SK-N-SH (cell line): ENCODE data around the gene PER3. TPM values are rescaled to one million over a fixed set of nuclear protein-coding genes. Genes with fewer than 3 reads are reported as not detected.

Experiments used
- CTCF ChIA-PET: fragments of 300-600, 350-600 bp; formaldehyde crosslinking; extraction: SDS; loops from one replicate; lab custom pipeline; 2021; lab: Yijun Ruan, JAX
- POLR2A ChIA-PET: fragments of 350-600 bp; sonication (Branson Sonifier 250); formaldehyde crosslinking; extraction: SDS; loops from one replicate; lab custom pipeline; 2020; ENCODE audit warnings: antibody characterized with exemption, inconsistent platforms; lab: Yijun Ruan, JAX
- DNase-seq: peaks from one replicate; pipeline ENCODE4 v3.0.0; 2012
- H2AFZ ChIP-seq: fragments of 200-600 bp; sonication (generic); 2 replicates; pipeline ENCODE4 v1.8.1; 2016; ENCODE audit warnings: antibody characterized with exemption, mild to moderate bottlenecking, low read depth
- H3F3A ChIP-seq: fragments of 200-600 bp; sonication (generic); replicated peaks from 2 replicates; pipeline ENCODE3; 2016; ENCODE audit warnings: antibody characterized with exemption, mild to moderate bottlenecking; ENCODE audit not compliant: insufficient read depth
- H3K27ac ChIP-seq, 2 experiments: fragments of 200-500 bp in 1 of 2; fragments of 200-600 bp in 1 of 2; sonication (Bioruptor generic) in 1 of 2; sonication (generic), shearing (Covaris generic) in 1 of 2; 2 replicates each; pipeline versions ENCODE4 v1.5.1 to v1.6.1; 2014 to 2016; ENCODE audit warnings: low read depth in 2 of 2, inconsistent platforms in 1 of 2, low read length in 1 of 2, mild to moderate bottlenecking in 1 of 2, mixed read lengths in 1 of 2
- H3K27me3 ChIP-seq: fragments of 200-600 bp; sonication (generic), shearing (Covaris generic); 2 replicates; pipeline ENCODE4 v1.6.1; 2016; ENCODE audit warnings: mixed run types; ENCODE audit not compliant: insufficient read depth
- H3K36me3 ChIP-seq, 2 experiments: fragments of 200-500 bp in 1 of 2; fragments of 200-600 bp in 1 of 2; sonication (Bioruptor generic) in 1 of 2; sonication (generic) in 1 of 2; replicated peaks in 1 of 2; 2 replicates each; pipeline versions ENCODE3 to v1.5.1; 2014 to 2016; ENCODE audit warnings: low read length in 1 of 2, mild to moderate bottlenecking in 1 of 2; ENCODE audit not compliant: insufficient read depth in 2 of 2, control insufficient read depth in 1 of 2
- H3K4me1 ChIP-seq, 2 experiments: fragments of 200-500 bp in 1 of 2; fragments of 200-600 bp in 1 of 2; sonication (Bioruptor generic) in 1 of 2; sonication (generic), shearing (Covaris generic) in 1 of 2; 2 replicates each; pipeline versions ENCODE4 v1.5.1 to v1.6.1; 2014 to 2016; ENCODE audit warnings: low read depth in 1 of 2, low read length in 1 of 2, mixed run types in 1 of 2; ENCODE audit not compliant: insufficient read depth in 2 of 2, control insufficient read depth in 1 of 2
- H3K4me2 ChIP-seq: fragments of 200-600 bp; sonication (generic), shearing (Covaris generic); 2 replicates; pipeline ENCODE4 v1.6.1; 2017; ENCODE audit warnings: mixed run types
- H3K4me3 ChIP-seq, 2 experiments: fragments of 200-500 bp in 1 of 2; fragments of 200-600 bp in 1 of 2; sonication (Bioruptor generic) in 1 of 2; sonication (generic), shearing (Covaris generic) in 1 of 2; 2 replicates each; pipeline versions ENCODE4 v1.5.1 to v1.8.1; 2014 to 2016; ENCODE audit warnings: low read depth in 2 of 2, inconsistent platforms in 1 of 2, low read length in 1 of 2, mild to moderate bottlenecking in 1 of 2, mixed read lengths in 1 of 2, moderate library complexity in 1 of 2
- H3K79me2 ChIP-seq: fragments of 200-600 bp; sonication (generic); 2 replicates; pipeline ENCODE4 v1.8.1; 2017; ENCODE audit warnings: mild to moderate bottlenecking; ENCODE audit not compliant: insufficient read depth
- H3K9ac ChIP-seq: fragments of 200-600 bp; sonication (generic); 2 replicates; pipeline ENCODE4 v1.6.1; 2017; ENCODE audit warnings: mixed run types
- H3K9me2 ChIP-seq: fragments of 200-600 bp; sonication (generic); 2 replicates; pipeline ENCODE4 v1.6.1; 2017; ENCODE audit warnings: mixed run types
- H3K9me3 ChIP-seq: fragments of 200-600 bp; sonication (generic); 2 replicates; pipeline ENCODE4 v1.6.1; 2017; ENCODE audit warnings: mixed run types, mild to moderate bottlenecking, moderate library complexity
- H4K20me1 ChIP-seq: fragments of 200-600 bp; sonication (generic); 2 replicates; pipeline ENCODE4 v1.6.1; 2017; ENCODE audit warnings: mild to moderate bottlenecking, mixed run types; ENCODE audit not compliant: insufficient read depth
- CHD2 ChIP-seq: fragments of 150-350 bp; IDR thresholded peaks from 2 replicates; pipeline ENCODE4 v1.6.1; 2018; ENCODE audit warnings: low read length; ENCODE audit not compliant: partially characterized antibody
- ELF1 ChIP-seq: IDR thresholded peaks from 2 replicates; pipeline ENCODE4 v1.4.0; 2012
- EZH2phosphoT487 ChIP-seq: fragments of 200-600 bp; sonication (generic); IDR thresholded peaks from 2 replicates; pipeline ENCODE4 v1.6.1; 2017; ENCODE audit warnings: low read depth, mixed run types, mild to moderate bottlenecking, antibody characterized with exemption, moderate library complexity, borderline replicate concordance
- FOSL2 ChIP-seq: IDR thresholded peaks from 2 replicates; pipeline ENCODE4 v1.4.0; 2012; ENCODE audit warnings: low read depth, mild to moderate bottlenecking, moderate library complexity, borderline replicate concordance
- FOXJ3 ChIP-seq: sonication (generic); formaldehyde crosslinking; IDR thresholded peaks from 2 replicates; pipeline ENCODE4 v1.5.1; 2020; ENCODE audit warnings: mild to moderate bottlenecking, missing genetic modification reagents
- GATA2 ChIP-seq: sonication (generic); formaldehyde crosslinking; IDR thresholded peaks from 2 replicates; pipeline ENCODE4 v1.5.0; 2020; ENCODE audit warnings: mild to moderate bottlenecking, missing genetic modification reagents
- IRF3 ChIP-seq: fragments of 150-350 bp; IDR thresholded peaks from 2 replicates; pipeline ENCODE4 v1.6.1; 2016; ENCODE audit warnings: mild to moderate bottlenecking, low read depth, low read length
- JUND ChIP-seq: IDR thresholded peaks from 2 replicates; pipeline ENCODE4 v1.4.0; 2012
- MAX ChIP-seq: IDR thresholded peaks from 2 replicates; pipeline ENCODE4 v1.4.0; 2012; ENCODE audit warnings: low read depth
- MEF2A ChIP-seq: IDR thresholded peaks from 2 replicates; pipeline ENCODE4 v1.4.0; 2012; ENCODE audit warnings: low read depth, borderline replicate concordance
- MXI1 ChIP-seq: IDR thresholded peaks from 2 replicates; pipeline ENCODE4 v1.6.1; 2012; ENCODE audit warnings: mild to moderate bottlenecking, low read depth, low read length, improper control_type of control experiment
- NRF1 ChIP-seq: IDR thresholded peaks from 2 replicates; pipeline ENCODE4 v1.6.1; 2012; ENCODE audit warnings: low read depth, mild to moderate bottlenecking, low read length
- PBX3 ChIP-seq: IDR thresholded peaks from 2 replicates; pipeline ENCODE4; 2012
- POLR2AphosphoS5 ChIP-seq: IDR thresholded peaks from 2 replicates; pipeline ENCODE4 v1.6.1; 2012; ENCODE audit warnings: low read depth, low read length
- RAD21 ChIP-seq: IDR thresholded peaks from 2 replicates; pipeline ENCODE4 v1.6.1; 2012; ENCODE audit warnings: mild to moderate bottlenecking, low read length
- RFX5 ChIP-seq: IDR thresholded peaks from 2 replicates; pipeline ENCODE4 v1.6.1; 2012; ENCODE audit warnings: mild to moderate bottlenecking, improper control_type of control experiment, low read length
- TEAD4 ChIP-seq: IDR thresholded peaks from 2 replicates; pipeline ENCODE4 v1.4.0; 2012; ENCODE audit warnings: mild to moderate bottlenecking, borderline replicate concordance; ENCODE audit not compliant: insufficient read depth
- USF2 ChIP-seq: fragments of 150-350 bp; IDR thresholded peaks from 2 replicates; pipeline ENCODE4 v1.6.1; 2017; ENCODE audit warnings: antibody characterized with exemption, low read length, low read depth, borderline replicate concordance
- WGBS: methylation state at CpG from one replicate; pipeline ENCODE4 v1.1.6; 2017; ENCODE audit warnings: low lambda C conversion rate; 5-methylcytosine and 5-hydroxymethylcytosine counted together
- polyA plus RNA-seq, 3 experiments: library from polyadenylated mRNA; depleted of rRNA; stranded (reverse); fragments of >200 nt; gene quantifications; 2 replicates each; pipeline ENCODE4 v1.2.3, GENCODE V29; 2012

Gene PER3
- polyA plus RNA-seq, 1 of the 3 experiments (the other 2 are of a cell fraction), result 6.0 TPM

- CTCF ChIA-PET, result interaction anchor here (1.0 to 14.6 kb wide), 4 partner anchors 16 to 133 kb away, joined by 3 to 139 read pairs (median 58); no protein-coding TSS in a partner anchor
- Histone ChIP-seq H3K27ac (no peak overlapping the region), H3F3A (no peaks in the 10 kb centered on the region), H3K9me3 (no peaks in the 10 kb centered on the region), H3K9me2 (no peaks in the 10 kb centered on the region), H3K36me3 (peaks cover 5 to 10% of the 10 kb centered on the region in 2 experiments), H4K20me1 (peaks cover 13% of the 10 kb centered on the region), H3K9ac (no peak overlapping the region), H3K4me1 (peaks cover 5 to 19% of the 10 kb centered on the region in 2 experiments; a peak in 3 of 4 replicates), H3K4me3 (no peak overlapping the region), H3K27me3 (no peaks in the 10 kb centered on the region), H3K4me2 (no peak overlapping the region), H3K79me2 (peaks cover 23% of the 10 kb centered on the region), H2AFZ (peak overlapping the region; percentile 22; the same call in 1 of the 2 replicates)
- no peak for TF ChIP-seq JUND
- TF ChIP-seq TEAD4, result no peak
- TF ChIP-seq PBX3, result no peak
- TF ChIP-seq MAX, result no peak
- no peak for TF ChIP-seq EZH2phosphoT487
- no peak for TF ChIP-seq RFX5
- no peak for TF ChIP-seq IRF3
- no peak for TF ChIP-seq FOSL2
- no peak for TF ChIP-seq FOXJ3 (CRISPR knock-in tag)
- 47% methylated on average over 2 of the region's 2 CpGs for WGBS
- no peak for DNase-seq
- POLR2A ChIA-PET, result interaction anchor here (2.0 kb wide), 1 partner anchor 99 kb away, joined by 8 read pairs; no protein-coding TSS in a partner anchor
These were observed 15.5 kb upstream of the PER3 start for GRCh38 chr1:7768583-7768982.

- H3K4me1 ChIP-seq, result peaks cover 5 to 19% of the 10 kb centered on the region in 2 experiments; a peak in 3 of 4 replicates
- TF ChIP-seq USF2 (no peak), MAX (no peak), CHD2 (no peak), EZH2phosphoT487 (no peak), RFX5 (no peak), GATA2 (CRISPR knock-in tag) (no peak), TEAD4 (no peak), MXI1 (no peak), POLR2AphosphoS5 (no peak), MEF2A (no peak), FOXJ3 (CRISPR knock-in tag) (no peak), NRF1 (no peak), JUND (no peak), RAD21 (no peak), ELF1 (no peak)
- TF ChIP-seq, all 33 proteins: peak for 0
- Histone ChIP-seq H3F3A (no peaks in the 10 kb centered on the region), H3K4me3 (no peak overlapping the region), H3K9me2 (no peaks in the 10 kb centered on the region), H3K79me2 (peaks cover 36% of the 10 kb centered on the region), H3K27me3 (no peaks in the 10 kb centered on the region), H3K9ac (no peak overlapping the region), H3K9me3 (no peaks in the 10 kb centered on the region), H4K20me1 (peaks cover 22% of the 10 kb centered on the region), H3K27ac (no peak overlapping the region), H3K4me2 (peak overlapping the region; percentile 87; the same call in 1 of the 2 replicates), H3K36me3 (peaks cover 17 to 22% of the 10 kb centered on the region in 2 experiments), H2AFZ (no peak overlapping the region)
- CTCF ChIA-PET, result interaction anchor here (1.6 to 14.6 kb wide), 3 partner anchors 17 to 102 kb away, joined by 3 to 139 read pairs (median 112); no protein-coding TSS in a partner anchor
- DNase-seq, result no peak
- POLR2A ChIA-PET, result interaction anchor here (2.0 kb wide), 1 partner anchor 101 kb away, joined by 8 read pairs; no protein-coding TSS in a partner anchor
- 88% methylated on average over 12 of the region's 12 CpGs for WGBS
These were observed 14.2 kb upstream of the PER3 start for GRCh38 chr1:7769673-7770412.
